GM21390 (cell line): ENCODE results near the gene TUBB4B.

ENCODE experiments used
- ATAC-seq: cut with Tn5 transposase; IDR thresholded peaks from one replicate; pipeline ENCODE4 v1.9.1; 2021; ENCODE audit not compliant: unreplicated experiment

The TUBB4B gene

DNA sequence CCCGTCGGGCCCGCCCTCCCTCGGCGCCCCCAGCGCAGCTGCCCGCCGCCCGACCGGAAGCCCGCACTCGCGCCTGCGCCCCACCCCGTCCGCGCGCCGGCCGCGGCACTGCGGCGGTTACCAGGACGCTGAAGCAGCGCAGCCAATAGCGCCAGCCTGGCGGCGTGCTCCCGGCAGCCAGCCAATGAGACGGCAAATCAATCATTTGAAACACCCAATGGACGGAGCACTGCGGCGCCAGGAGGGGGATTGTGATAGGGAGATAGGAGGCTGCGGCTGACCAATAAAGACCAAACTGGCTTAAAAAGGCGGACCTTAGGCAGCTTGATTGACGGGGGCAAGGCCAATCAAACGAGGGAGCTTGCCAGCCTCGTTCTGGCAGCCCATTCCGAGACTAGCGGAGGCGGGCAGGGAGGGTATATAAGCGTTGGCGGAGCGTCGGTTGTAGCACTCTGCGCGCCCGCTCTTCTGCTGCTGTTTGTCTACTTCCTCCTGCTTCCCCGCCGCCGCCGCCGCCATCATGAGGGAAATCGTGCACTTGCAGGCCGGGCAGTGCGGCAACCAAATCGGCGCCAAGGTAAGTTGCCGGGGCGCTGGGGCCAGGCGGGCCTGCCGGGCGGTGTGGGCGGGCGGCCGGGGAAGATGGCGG, at the start of gene TUBB4B:
Gene TUBB4B, plus strand, starts transcription at position 447 of the 649 bp plus-strand sequence. Its CDS starts 74 bp downstream, at position 521.
- ATAC-seq, result peak; percentile 70

DNA sequence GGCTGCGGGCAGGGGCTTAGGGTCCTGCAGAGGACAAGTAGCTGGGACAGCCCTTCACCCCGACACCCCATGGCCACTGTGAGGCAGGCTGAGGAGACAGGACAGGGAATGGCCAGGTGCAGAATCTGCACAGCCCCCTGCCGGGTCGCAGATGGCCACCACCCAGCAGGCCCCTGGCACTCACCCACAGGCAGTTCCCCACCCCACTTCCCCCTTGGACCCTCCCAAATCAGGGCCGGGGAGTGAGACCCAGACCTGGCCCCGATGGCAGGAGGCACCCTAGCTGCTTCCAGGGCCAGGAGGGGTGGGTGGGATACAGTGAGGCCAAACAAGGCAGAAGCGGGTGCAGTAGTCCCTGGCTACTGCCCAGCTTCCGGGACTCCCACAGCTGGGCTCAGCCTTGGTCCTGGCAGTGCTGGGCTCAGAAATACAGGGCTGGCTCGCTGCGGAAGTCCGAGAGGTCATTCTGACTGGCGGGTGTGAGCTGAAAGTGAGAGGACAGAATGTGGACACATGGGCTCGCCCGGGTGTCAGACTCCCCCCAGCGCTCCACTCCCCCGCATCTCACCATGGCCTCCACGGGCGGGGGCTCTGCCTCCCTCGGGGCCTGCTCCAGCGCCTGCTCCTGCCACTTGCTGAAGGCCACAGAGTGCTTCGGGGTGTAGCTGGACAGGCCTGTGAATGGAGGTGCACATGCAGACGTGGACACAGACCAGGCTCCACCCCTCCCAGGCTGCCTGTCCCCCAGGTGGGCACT, 49.2 kb upstream of the TUBB4B start:
- no peak for ATAC-seq

- ATAC-seq, result no peak
Measured at GRCh38 chr9:137192448-137192780, 48.7 kb upstream of the TUBB4B start.

- no peak for ATAC-seq
Measured at GRCh38 chr9:137192859-137193258, 48.2 kb upstream of the TUBB4B start.

GRCh38 chr9:137193771-137194170, 47.3 kb upstream of the TUBB4B start:
- ATAC-seq, result no peak

GRCh38 chr9:137194388-137194787, 46.7 kb upstream of the TUBB4B start:
- ATAC-seq, result no peak

- ATAC-seq, result no peak
Measured at GRCh38 chr9:137194909-137195308, 46.2 kb upstream of the TUBB4B start.

- no peak for ATAC-seq
Measured at GRCh38 chr9:137195525-137196220, 45.4 kb upstream of the TUBB4B start.

DNA sequence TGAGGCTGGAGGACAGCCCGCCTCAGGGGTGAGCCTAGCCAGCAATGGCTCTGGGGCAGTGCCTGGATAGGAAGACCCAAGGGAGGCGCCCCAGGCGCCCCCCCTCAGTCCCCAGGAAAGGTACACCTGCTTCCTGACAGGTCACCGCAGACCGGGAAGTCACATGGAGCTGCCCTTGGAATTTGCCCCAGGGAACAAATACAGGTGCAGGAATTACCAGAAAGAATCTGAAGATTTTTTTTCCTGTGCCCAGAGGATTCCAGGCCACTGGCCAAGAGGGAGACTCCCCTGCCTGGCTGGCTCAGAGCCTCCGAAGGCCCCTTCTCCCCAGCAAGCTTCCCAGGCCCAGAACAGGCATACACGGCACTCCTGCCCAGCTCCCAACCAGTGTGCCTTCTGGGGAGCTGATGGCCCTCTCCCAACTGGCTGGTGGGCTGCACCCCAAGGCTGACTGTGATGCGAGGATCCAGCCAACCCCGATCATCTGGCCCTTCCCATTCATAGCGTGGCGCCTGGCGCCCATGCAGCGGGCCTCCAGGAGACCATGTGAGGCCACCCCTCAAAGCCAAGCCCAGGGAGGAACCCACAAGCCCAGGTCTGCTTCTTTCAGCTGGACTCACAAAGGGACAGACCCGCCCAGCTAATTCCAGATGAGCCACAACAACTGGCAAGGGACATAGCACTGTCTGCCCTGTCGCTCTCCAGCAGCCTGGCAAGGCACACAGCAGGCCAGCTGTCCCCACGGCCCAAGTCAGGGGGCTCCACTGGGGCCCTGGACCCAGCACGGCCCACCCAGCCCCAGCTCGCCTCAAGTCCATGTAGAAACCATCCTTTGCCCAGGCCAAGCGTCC, 42.8 kb upstream of the TUBB4B start:
- no peak for ATAC-seq

DNA sequence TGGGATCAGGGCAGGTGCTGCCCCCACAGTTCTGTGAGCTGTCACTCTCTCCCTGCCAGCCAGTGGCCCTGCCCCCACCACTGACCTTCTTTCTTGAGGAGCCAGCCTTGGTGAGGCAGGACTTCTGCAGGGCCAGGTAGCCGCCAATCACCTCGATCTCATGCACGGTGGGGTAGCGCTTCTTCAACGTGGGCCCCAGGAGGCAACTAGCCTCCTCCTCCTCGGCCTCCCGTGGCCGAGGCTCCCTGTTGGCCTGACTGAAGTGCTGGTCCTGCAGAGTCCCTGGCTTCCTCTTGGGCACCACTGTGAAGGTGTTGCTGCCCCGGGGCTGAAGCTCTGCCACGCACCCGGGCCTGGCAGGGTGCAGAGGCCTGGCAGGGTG, 42.2 kb upstream of the TUBB4B start:
- no peak for ATAC-seq

- ATAC-seq, result no peak
Measured at GRCh38 chr9:137199411-137200121, 41.5 kb upstream of the TUBB4B start.

- peak; percentile 78 for ATAC-seq
Measured at GRCh38 chr9:137200311-137201204, 40.5 kb upstream of the TUBB4B start, which contains the start of gene TPRN. Gene TPRN (minus strand): TSS chr9:137200741. CDS start chr9:137200711, 30 bp downstream.

DNA sequence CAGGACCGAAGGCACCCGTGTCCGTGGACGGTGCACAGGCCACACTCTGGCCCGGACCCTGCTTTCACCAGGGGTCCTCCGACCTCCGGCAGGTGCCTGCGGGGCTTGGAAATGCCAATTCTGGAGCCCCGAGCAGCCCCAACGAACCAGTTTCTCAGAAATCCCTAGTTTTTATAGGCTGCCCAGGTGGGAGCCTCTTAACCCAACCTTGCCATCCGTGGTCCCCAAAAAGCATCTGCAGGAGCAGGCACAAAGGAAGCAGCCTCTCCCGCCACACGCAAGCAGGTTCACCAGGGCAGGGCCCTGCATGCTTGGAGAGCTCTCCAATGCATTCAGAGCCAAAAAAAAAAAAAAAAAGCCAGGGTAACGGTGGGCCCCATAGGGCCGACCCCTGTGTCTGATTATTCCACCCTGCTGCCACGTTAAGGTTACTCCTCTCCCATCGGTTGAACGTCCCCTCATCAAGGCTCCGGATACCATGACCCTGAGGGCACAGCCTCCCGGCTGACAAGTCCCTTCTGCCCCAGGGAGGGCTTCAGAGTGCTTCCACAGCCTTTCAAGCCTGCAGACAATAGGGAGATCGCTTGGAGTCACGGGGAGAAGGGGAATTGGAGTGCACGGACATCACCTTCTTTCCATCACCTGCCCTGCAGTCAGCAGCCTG, 39.8 kb upstream of the TUBB4B start:
- no peak for ATAC-seq

GRCh38 chr9:137202966-137203365, 38.1 kb upstream of the TUBB4B start:
- no peak for ATAC-seq

GRCh38 chr9:137204731-137205125, 36.4 kb upstream of the TUBB4B start:
- ATAC-seq, result no peak

DNA sequence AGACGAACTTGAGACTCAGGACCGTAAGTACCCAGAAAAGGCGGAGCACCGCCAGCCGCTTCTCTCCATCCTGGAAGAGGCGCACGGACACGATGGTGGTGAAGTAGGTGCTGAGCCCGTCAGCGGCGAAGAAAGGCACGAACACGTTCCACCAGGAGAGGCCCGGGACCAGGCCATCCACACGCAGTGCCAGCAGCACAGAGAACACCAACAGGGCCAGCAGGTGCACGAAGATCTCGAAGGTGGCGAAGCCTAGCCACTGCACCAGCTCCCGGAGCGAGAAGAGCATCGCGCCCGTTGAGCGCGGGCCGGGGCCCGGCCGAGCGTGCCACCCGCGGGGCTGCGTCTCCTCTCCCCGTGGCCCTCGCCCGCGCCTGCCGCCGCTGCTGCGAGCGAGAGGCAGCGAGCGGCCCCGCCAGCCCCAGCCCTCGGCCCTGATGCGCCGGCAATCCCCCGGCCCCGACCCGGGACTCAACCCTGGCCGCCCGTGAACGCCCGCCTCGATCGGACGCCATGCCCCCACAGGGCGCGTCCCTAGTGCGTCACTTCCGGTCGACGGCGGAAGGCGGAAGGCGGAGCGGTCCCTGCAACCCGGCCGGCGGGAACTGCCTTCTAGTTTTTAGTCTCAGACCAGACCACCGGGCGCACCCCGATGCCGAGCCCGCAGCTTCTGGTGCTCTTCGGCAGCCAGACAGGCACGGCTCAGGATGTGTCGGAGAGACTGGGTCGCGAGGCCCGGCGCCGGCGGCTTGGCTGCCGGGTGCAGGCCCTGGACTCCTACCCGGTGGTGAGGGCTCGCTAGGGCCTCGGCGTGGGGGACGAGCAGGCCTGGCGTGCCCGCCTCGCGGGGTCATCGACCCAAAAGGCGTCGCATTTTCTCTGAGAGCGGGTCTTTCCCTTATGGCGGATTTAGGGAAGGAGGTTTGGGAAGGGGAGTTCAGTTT, 35.7 kb upstream of the TUBB4B start, which contains the start of the genes NDOR1 and TMEM203:
Gene NDOR1, plus strand, starts transcription at position 575 of the 944 bp plus-strand sequence. Its CDS starts 78 bp downstream, at position 653.
Gene TMEM203, minus strand, starts transcription at position 523 of the 944 bp plus-strand sequence. Its CDS starts 234 bp downstream, at position 289.
- ATAC-seq, result peak; percentile 53

GRCh38 chr9:137206602-137207001, 34.5 kb upstream of the TUBB4B start:
- ATAC-seq, result no peak
